HG03565 (cell line): ENCODE measurements around the gene QSOX2.
A peak's percentile ranks its signal among the peaks of the same experiment; 100 is the strongest.

Experiments used
- ATAC-seq: cut with Tn5 transposase; IDR thresholded peaks from one replicate; pipeline ENCODE4 v1.9.1; 2021; ENCODE audit warnings: mild to moderate bottlenecking, moderate library complexity; ENCODE audit not compliant: unreplicated experiment

Gene QSOX2

DNA sequence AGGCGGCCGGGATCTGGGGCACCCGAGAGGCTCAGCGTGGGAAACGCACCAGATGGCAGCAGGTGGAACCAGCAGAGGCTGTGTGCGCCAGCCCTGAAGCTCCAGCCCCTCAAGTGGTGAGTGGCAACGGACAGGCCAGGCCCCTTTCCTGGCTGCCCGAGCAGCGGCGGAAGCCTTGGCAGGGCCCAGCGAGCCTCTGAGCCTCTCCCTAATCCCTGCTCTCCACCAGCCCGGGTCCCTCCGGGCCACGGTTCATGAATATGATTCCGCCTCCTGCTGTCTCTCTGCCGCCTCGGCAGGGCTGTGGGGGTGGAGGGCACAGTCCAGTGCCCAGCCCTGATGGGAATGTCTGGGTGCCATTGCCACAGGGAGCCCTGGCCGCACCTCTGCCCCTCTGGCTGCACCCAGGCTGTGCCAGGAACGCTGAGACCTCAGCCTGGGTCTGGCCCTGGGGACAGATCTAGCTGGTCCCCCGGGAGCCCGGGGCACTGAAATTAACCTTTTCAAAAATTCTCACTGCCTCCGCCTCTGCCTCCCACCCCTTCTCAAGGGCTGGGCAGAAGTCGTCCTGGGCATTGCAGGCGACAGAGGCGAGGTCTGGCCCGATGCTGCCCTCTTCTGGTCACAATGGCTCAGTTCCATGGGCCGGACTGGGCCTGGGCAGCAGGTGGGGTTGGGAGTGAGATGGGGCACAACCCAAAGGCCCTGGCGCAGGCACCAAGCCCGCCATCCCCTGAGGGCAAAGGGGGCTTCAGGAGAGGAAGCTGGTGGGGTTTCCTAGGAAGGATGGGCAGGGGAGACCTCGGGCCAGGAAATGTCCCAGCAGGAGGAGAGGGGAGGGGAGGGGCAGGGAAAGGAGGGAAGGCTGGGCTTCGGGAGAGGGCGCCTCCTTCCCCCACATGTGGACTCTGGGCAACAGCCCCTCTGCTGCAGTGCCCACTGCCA lies 38.0 kb upstream of the QSOX2 start:
- peak; percentile 46 for ATAC-seq

DNA sequence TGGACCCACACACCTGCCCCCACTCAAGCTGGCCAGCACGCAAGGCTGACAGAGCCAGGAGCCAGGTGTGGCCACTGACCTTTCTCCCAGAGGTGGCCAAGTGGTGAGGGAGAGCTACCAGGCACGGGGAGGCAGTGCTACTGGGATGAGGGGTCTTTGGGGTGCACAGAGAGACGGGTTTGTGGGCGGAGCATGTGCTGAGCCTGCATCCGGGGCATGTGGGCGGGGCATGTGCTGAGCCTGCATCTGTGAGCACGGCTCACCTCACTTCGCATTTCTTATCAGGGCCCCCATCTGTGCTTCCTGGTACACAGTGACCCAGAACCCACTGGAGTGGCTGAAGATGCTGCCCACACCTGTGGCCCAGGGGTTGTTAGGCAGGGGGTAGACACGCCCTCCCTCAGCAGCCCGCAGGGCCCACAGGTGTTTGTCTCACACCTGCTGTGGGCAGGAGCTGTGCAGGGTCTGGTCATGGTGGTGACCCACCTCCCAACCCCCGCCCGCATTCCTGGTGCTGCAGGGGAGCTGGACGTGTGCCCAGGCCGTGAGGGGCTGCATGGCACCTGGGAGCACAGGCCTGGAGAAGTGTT lies 36.8 kb upstream of the QSOX2 start:
- ATAC-seq = no peak

DNA sequence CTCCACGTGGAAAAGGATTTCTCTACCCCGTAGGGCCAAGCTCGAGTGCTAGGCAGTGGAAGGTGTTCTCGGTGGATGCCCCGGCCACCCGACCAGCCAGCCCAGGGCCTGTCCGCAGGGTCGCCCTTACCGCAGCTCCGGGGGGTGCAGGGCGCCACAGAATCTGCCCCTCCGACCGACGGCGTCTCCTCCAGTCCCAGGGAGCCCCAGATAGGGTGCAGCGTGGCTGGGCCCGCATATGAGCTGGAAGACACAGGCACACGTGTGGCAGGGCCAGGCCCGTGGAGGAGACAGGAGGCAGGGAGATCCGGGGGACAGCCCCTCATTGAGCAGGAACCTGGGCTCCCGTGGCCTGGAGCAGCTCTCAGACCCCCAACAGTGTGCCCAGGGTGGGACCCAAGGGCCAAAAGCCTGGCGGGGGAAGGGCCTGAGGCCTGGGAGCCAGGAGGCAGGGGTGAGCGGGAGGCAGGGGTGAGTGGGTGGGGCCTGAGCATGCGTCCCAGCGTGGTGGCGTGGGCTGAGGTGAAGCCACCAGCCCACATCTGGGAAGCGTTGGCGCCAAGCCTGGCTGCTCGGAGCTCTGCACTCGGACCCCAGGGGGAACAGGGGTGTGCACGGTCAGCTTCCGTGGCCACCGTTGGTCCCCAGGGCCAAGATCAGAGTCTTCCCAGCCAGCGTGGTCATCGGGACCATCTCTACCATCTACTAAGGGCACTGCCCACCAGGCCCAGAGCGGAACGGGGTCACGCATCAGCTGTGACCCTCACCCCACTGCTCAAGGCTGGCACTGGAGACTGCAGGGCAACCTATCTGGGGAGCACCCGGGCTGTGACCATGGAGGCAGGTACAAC lies 36.0 kb upstream of the QSOX2 start:
- no peak for ATAC-seq

DNA sequence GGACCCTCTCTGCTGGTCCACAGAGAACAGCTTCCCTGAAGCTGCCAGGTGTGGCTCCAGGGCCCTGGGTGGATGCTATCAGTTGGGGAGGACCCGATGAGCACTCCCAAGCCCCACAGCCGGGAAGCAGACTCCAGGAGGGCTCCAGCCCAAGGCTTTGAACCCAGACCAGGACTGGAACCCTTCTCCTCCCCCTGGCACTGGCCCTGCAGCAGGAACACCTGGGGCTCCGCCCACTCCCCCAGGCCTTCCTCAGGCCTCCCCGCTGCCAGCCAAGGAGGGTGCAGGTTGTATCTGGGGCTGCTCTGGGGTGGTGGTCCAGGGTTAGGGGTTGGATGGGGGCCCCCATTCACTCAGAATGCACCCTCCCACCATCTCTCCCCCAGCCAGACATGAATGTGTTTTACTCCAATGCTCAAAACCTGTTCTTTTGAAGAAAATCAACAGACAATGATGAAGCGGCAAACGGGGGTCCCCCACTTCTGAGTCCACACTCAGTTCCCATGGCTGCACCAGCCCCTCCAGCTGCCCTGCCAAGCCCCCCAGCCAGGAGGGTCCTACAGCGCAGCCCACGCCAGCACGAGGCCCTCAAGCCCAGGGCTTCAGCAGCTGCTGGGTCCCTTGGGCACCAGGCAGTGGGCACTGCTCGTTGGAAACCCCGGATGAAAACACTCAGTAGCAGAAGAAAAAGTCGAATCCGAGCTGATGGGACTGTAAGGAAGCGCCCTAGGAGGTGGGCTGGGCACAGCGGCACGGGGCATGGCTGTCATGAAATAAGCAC lies 35.1 kb upstream of the QSOX2 start:
- no peak for ATAC-seq

DNA sequence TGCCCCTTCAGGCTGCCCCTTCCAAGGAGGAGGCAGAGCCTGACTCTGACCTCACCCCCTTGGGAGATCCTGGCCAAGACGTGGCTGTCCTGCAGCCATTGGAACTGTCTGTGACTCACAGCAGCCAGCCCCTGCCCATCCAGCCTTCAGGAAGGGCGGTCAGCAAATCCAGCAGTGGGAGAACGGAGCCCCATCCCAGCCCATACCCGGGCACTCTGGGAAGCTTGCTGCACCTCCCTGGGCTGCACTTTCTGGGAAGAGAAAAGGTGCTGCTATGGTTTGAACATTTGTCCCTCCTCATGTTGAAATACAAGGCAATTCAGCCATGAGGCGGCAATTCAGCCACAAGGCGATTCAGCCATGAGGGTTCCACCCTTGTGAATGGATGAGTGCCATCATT lies 33.9 kb upstream of the QSOX2 start:
- no peak for ATAC-seq

DNA sequence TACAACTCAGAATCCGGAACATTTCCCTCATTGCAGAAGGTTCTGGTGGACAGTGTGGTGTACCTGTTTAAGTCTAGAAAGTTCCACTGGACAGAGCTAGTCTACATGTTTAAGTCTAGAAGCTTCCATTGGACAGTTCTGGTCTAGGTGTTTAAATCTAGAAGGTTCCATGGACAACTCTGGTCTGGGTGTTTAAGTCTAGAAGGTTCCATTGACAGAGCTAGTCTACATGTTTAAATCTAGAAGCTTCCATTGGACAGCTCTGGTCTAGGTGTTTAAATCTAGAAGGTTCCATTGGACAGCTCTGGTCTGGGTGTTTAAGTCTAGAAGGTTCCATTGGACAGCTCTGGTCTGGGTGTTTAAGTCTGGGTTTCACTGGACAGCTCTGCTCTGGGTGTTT lies 33.3 kb upstream of the QSOX2 start:
- ATAC-seq = no peak

DNA sequence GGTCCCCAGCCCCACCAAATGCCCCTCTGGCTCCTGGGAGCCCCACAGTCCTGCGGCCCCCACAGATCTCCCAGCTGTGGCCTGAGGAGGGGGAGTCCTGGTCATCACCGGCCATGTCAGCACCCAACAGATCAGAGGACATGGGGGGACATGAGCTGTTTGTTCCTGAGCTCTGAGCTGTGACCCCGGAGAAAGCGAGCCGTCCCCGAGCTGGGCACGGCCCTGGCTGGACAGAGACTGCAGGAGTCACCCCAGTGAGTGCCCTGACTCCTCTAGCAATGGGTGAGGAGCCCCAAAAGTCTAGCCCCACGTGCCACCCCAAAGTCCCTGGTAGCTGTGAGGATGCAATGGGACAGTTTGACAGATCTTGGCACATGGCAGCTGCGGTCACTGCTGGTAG lies 32.6 kb upstream of the QSOX2 start:
- no peak for ATAC-seq

DNA sequence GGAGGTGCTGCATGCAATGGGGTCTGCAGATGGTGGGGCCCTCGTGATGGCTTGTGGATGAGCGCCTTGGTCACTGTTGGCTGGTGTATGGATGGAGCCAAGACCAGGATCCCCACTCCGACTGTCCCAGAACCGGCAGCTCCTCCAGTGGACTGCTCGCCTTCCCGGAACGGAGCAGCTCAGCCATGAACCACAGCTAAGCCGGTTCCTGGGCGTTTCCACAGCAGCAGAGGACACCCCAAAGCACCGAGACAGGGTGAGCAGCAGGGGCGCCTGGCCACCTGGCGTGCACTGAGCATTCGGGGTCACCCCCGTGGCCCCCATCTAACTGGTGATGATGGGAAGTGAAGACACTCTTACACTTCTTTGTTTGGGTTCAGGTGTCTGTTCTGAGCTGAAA lies 32.1 kb upstream of the QSOX2 start:
- ATAC-seq = no peak

DNA sequence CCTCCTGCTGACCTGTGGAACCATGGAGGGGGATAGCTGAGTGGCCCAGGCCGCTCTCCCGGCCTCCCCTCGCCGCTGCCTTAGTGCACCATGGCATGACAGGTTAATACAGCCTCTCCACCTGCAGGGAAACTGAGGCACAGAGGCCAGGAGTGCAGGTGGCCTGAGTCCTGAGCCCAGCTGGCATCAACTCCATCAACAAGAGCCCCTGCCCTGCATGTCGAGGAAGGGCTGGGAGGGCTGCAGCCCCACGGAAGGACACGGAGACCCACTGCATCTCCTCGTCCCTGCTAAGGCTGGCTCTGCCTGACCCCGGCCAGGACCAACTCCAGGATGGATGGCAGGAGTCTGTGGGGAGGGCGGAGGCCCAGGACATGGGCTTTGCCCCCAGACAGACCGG lies 31.1 kb upstream of the QSOX2 start:
- no peak for ATAC-seq

DNA sequence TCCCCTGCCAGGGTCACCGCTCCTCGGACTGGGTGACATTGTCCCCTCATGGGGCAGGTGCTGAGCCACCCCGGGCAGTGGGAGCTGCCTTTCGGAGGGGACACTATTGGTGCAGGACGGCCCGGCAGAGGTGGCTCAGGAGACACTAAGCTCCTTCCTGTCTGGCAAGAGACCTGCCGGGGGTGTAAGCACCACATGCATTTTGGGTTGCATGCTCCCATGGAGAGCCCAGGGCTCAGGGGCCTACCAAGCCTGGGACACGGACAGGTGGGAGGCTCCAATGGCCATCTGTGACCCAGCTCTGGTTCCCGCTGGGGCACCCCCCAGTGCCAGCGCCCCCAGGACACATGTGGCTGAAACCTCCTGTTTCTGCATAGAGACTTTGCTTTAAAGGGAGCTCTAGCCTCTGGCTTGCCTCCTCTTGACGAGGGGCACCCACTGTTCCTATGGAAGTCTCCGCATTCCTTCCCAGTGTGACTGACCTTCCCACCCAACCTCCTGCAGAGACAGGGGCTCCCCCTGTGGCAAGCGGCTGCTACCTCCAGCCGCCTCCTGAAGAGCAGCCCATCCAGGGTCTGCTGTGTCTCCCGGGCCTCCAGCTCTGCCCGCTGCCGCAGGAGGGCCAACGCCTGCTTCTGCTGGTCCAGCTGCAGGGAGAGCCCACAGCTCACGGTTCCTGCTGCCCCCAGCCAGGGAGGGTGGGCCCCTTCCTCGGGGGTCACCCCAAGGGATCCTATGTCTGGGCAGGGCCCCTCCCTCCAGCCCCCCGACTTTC lies 30.2 kb upstream of the QSOX2 start:
- no peak for ATAC-seq

DNA sequence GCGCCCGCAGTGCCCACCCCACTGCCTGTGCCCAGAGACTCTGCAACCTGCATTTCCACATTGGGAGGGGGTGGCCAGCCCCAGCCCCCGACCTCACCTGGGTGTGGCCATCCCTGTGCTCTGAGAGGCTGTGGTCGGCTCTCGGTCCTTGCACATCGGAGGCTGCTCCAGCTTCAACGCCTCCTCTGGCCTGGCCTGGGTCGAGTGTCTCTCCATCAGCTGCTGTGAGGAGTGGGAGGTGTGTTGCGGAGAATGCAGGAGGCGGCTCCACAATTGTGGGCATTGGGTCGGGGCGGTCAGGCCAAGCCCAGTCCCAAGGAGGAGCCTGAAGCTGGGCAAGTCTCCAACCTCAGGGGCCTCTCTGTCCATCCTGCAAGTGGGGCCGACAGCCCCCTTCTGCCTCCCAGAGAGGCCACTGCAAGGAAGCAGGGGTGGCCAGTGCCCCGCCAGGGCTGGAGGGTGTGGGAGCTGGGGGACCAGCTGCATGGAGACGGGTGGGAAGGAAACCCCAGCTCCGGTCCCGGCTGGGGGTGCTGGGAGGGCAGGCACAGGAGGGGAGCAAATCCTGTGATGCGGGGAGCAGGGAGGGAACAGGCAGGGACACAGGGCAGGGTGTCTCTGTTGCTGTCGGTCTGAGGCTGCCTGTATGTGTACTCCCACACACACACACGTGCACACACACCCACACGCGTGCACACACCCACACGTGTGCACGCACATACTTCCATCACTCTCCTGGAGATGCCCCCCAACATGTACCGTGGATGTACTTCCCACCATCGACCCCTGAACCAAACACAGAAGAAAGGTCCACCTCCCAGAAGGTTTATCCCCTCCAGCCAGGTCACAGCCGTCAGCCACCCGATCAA lies 29.4 kb upstream of the QSOX2 start:
- no peak for ATAC-seq

DNA sequence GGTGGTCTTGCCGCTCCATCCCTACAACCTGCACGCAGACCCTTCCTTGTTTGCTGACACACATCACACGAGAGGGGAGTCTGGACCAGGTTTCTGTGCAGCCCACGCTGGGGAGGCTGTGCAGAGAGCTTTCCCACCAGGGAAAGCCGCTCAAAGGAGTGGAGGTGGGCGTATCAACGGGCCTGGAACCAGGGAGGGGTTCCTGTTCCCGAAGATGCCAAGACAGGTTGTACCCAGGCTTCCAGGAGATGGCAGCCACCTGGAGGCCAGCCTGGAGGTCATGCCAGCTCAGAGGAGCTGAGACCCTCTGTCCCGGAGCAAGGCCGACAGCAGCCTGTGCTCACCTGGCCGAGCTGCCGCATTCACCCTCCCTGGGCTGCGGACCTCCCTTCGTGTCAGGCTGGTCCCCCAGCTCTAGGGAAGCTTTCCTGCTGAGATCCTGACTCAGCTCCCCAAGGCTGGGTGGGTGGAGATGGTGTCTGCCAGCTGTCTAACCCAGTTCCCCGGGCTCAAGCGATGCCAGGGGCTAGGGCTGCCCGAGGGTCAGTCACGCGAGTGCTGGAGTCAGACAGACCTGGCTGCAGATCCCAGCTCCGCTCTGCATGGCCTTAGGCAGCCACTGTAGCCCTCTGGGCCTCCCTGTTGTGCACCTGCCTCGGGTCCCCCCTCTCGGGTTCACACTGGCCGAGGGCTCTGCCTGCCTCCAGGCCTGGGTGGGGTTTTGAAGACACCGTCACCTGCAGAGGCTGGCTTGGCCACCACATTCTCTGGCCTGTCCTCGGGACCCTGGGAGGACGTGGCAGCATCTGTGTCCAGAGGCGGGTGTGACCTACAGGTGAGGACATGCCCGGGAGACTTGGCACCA lies 28.5 kb upstream of the QSOX2 start:
- no peak for ATAC-seq

DNA sequence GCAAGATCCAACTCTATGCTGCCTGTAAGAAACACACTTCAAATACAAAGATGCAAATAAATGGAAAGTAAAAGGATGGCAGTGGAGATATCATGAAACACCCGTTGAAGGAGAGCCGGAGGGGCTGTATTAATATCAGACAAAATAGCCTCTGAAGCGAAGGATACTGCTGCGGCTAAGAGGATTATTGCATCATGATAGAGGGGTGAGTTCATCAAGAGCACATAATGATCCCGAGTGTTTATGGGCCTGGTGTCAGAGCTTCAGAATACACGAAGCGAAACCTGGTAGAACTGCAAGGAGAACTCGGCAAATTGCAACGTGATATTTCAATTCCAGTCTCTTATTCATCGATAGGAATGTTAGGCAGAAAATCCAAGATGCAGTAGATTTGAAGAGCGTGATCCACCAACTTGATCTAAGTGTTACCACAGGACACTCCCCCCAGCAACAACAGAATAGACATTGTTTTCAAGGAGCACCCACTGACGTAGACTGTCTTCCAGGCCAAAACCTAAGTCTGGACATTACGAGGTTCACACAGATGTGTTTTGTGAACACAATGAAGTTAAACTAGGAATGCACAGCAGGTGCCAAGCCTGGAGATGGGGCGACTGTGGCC lies 27.7 kb upstream of the QSOX2 start:
- no peak for ATAC-seq

DNA sequence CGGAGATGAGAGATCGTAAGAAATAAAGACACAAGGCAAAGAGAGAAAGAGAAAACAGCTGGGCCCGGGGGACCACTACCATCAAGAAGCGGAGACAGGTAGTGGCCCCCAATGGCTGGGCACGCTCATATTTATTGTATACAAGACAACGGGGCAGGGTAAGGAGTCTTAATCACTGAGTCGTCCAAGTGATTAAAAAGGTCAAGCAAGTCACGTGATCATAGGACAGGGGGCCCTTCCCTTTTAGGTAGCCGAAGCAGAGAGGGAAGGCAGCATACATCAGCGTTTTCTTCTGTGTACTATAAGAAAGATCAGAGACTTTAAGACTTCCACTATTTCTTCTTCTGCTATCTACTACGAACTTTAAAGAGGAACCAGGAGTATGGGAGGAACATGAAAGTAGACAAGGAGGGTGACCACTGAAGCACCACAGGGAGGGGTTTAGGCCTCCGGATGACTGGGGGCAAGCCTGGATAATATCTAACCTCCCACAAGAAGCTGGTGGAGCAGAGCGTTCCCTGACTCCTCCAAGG lies 24.6 kb upstream of the QSOX2 start:
- no peak for ATAC-seq

DNA sequence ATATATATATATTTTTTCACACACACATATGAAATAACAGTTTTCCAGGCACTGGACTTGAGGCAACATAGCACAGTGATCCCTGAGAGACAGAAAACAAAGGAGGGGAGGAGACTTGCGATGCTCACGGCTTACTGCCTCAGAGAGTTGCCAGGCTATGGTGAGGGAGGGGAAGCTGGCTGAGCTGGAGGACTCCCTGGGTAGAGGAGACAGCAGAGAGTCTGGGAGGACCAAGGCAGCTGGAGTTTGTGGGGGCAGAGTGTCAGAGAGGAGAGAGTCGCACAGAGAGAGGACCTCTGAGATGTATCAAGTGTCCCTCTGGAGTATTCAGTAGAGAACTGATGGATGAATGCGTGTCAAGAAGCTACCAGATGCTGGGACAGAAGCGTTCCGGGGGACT lies 23.1 kb upstream of the QSOX2 start:
- no peak for ATAC-seq

DNA sequence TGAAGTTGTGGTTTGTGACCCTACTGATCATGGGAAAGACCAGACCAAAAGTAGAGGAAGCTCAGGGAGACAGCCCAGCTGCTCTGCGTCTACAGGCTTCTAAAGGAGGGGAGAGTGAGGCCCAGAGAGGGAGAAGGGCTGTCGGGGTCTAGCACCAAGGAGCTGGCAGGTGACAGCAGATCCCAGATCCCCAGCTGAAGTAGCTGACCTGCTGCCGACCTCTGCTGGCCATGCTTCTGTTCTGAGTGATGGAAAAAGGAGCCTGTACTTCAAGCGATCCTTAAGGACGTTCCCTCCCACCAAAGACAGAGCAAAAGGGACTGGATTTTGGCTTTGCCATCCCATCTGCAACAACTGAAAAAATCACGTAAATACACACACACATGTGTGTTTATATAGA lies 22.7 kb upstream of the QSOX2 start:
- ATAC-seq = no peak

DNA sequence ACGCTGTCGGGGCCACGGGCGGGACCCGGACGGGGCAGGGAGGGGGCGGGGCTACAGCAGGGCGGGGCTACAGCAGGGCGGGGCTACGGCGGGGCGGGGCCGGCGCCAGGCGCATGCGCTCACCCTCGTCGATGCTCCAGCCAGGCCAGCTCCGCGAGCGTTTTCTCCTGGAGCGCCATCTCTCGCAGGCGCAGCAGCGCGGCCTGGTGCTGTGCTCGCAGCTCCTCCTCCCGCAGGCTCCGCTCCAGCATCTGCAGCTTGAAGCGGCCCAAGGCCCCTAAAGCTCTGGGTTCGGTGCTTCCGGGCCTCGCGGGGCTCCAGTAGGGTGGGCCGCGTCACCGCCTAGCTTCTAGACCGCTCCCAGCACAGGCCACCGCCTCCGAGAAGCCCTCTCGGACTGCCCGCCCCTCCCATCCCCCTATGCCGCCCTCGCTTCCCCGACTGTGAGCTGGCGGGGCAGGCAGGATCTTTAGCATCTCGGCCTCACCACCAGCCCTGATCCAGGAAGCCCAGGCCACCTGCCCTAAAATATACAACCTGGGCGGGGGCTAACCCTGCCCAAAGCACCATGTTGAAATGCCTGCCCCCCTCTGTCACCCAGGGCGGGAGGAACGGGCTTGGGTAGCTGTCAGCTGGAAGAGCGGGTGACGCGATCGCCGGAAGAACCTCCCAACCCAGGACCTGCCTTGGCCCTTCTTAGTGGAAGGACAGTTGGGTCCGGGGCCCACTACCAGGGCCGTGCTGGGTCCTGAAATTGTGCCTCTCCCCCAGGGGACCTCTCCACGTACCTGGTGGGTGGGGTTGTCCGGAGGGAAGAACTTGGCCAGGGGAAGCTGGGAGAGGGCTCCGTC lies 21.9 kb upstream of the QSOX2 start:
- ATAC-seq = peak; percentile 63
